Upper lobe of left lung (tissue), 4 donors: ENCODE data around the gene SLC4A2.

Experiments used
- CTCF ChIP-seq, 6 experiments: fragments of 450-650 bp in 4 of 6; fragments of 200-600 bp in 2 of 6; sonication (generic) in 2 of 6; IDR thresholded peaks; one replicate each; pipeline ENCODE4 v1.5.1; 2016 to 2019; ENCODE audit warnings: antibody characterized with exemption in 6 of 6
- EP300 ChIP-seq, 4 donors: sonication (generic); formaldehyde crosslinking; IDR thresholded peaks; one replicate each; pipeline ENCODE4 v1.5.1; 2017; ENCODE audit warnings: antibody characterized with exemption in 4 of 4, control low read depth in 2 of 4
- POLR2A ChIP-seq, 4 donors: fragments of 450-650 bp; IDR thresholded peaks; one replicate each; pipeline ENCODE4 v1.5.1; 2016 to 2017; ENCODE audit warnings: antibody characterized with exemption in 4 of 4, mild to moderate bottlenecking in 2 of 4
- POLR2AphosphoS5 ChIP-seq, 2 donors: sonication (generic); formaldehyde crosslinking; IDR thresholded peaks; one replicate each; pipeline ENCODE4 v1.5.1; 2017; ENCODE audit warnings: antibody characterized with exemption in 2 of 2

- no peak for TF ChIP-seq POLR2AphosphoS5 (IDR thresholded peaks at IDR 0.05)
- TF ChIP-seq CTCF (IDR thresholded peaks at IDR 0.05), result peak; percentile 26 to 57 (median 38)
- no peak for TF ChIP-seq POLR2A (IDR thresholded peaks at IDR 0.05)
- no peak for TF ChIP-seq EP300 (IDR thresholded peaks at IDR 0.05)
Measured at GRCh38 chr7:151091431-151091830, 32.0 kb downstream of the SLC4A2 start.
